Measurements from ENCODE around the gene ANKRD33B. TPM values are rescaled to one million over a fixed set of nuclear protein-coding genes. Genes with fewer than 3 reads are reported as not detected.
A peak's percentile ranks its signal among the peaks of the same experiment; 100 is the strongest.

ANKRD33B gene
- total RNA-seq, 6 donors from 2014 or later = 3.1 to 10.5 (median 7.9) TPM

DNA sequence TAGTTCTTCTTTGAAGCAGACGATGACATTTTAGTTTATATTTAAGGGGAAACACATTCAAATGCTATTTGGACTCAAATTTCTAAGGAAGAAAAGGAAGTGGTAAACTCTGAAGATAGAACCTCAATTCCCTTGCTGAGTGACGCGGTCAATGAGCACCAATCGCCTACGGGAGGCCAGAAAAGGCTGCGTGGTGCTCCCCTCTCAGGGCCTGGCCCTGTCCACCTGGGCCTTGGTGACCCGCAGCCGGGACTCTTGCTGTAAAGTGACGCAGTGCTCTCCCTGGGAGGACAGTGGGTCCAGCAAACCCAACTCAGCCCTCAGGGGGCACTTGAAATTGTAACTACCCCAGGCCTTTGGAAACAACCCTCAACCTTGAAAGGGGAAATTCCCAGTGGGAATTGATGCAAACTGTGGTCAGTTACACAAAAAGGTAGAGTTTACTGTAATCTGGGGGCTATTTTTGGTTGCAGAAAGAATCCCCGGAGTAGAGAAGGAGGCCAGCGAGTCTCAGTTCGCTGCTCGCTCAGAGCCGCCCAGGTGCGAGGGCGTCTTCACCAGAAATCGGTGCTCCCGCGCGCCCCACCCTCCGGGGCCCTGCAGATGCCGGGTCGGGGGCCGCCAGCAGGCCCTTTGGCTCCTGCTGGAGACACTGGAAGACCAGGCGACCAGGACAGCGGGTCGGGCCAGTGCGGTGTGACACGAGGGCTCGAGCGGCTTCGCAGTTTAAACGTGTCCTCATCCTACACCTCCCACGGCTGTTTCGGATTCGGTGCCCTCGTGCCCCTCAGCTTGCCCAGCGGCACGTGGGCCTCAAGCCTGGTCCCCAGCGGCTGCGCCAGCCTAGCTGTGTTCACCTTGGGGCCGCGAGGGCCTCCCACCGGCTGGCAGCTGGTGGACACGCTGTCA is 1.4 kb upstream of the ANKRD33B start:
- ATAC-seq (ENCODE audit: low FRiP score in 2 of 2) = no peak
- H3K36me3 ChIP-seq = no peaks in the 10 kb centered on the region
- WGBS, 2 donors = 59 to 62% methylated on average over 34 to 44 of the region's 45 CpGs
- peak in 1 of 2 donors; percentile 82 for DNase-seq
- H3K27ac ChIP-seq = no peak overlapping the region
- no peaks in the 10 kb centered on the region for H3K9me3 ChIP-seq
- H3K4me1 ChIP-seq = peaks cover 16 to 44% (median 26%) of the 10 kb centered on the region in 4 donors
- TF ChIP-seq POLR2A (IDR thresholded peaks at IDR 0.05) (no peak), EP300 (IDR thresholded peaks at IDR 0.05) (no peak), POLR2AphosphoS5 (IDR thresholded peaks at IDR 0.05) (no peak)
- TF ChIP-seq, protein P1, sequence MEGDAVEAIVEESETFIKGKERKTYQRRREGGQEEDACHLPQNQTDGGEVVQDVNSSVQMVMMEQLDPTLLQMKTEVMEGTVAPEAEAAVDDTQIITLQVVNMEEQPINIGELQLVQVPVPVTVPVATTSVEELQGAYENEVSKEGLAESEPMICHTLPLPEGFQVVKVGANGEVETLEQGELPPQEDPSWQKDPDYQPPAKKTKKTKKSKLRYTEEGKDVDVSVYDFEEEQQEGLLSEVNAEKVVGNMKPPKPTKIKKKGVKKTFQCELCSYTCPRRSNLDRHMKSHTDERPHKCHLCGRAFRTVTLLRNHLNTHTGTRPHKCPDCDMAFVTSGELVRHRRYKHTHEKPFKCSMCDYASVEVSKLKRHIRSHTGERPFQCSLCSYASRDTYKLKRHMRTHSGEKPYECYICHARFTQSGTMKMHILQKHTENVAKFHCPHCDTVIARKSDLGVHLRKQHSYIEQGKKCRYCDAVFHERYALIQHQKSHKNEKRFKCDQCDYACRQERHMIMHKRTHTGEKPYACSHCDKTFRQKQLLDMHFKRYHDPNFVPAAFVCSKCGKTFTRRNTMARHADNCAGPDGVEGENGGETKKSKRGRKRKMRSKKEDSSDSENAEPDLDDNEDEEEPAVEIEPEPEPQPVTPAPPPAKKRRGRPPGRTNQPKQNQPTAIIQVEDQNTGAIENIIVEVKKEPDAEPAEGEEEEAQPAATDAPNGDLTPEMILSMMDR (IDR thresholded peaks at IDR 0.05) = no peak
- H3K27me3 ChIP-seq = peaks cover 0 to 20% (median 2%) of the 10 kb centered on the region in 4 donors
- H3K4me3 ChIP-seq = peak overlapping the region in 3 of 4 donors; percentile 65 to 72 (median 66)

DNA sequence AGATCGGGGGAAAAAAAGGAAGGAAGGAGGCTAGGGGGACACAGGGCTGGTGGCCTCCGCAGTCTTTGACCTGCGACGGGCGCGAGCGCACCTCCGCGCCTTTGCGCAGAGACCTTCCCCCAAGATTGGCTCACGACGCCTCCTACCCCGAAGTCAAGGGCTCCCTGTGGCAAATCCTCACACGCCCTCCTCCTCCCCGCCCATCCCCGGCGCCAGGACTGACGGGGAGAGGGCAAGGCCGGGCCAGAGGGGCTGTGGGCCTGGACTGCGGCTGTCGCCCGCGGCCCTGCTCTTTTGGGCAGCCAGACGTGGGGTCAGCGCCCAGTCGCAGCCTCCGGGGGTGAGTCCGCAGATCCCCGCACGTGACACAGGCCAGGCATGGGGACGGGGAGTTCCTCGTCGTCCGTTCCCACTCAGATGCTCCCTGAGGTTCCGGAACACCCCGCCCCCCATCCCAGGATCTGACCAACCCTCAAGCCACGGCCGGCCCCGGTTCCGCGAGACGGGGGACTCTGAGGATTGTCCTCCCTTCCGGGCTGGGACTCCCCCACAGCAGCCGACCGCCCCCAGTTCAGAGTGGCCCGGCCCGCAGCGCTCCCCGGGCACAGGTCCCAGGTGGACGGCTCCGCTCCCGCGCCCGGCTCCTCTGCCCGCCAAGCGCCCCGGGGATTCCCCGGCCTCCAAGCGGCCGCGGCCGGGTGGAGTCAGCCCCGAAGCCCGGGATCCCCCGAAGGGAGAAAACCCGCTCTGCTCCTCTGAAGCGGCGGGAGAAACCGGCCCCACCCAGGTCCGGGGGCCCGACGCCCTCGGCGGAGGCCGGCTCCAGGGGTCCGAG is 543 bp upstream of the ANKRD33B start:
- peaks cover 16 to 44% (median 26%) of the 10 kb centered on the region in 4 donors for H3K4me1 ChIP-seq
- H3K9me3 ChIP-seq = no peaks in the 10 kb centered on the region
- DNase-seq (peak; percentile 55 to 91), ATAC-seq (ENCODE audit: low FRiP score in 2 of 2) (peak; percentile 47 to 61)
- peaks cover 0 to 20% (median 2%) of the 10 kb centered on the region in 4 donors for H3K27me3 ChIP-seq
- WGBS, 2 donors = 12 to 15% methylated on average over 11 to 39 of the region's 76 CpGs
- TF ChIP-seq EP300 (IDR thresholded peaks at IDR 0.05) = peak in 1 of 4 donors; percentile 1
- TF ChIP-seq POLR2A (IDR thresholded peaks at IDR 0.05) = peak in 1 of 4 donors; percentile 6
- peak; percentile 19 to 28 for TF ChIP-seq POLR2AphosphoS5 (IDR thresholded peaks at IDR 0.05)
- TF ChIP-seq, protein P1 (IDR thresholded peaks at IDR 0.05) = peak in 1 of 6 experiments; percentile 11
- H3K36me3 ChIP-seq = no peaks in the 10 kb centered on the region
- H3K4me3 ChIP-seq = peak overlapping the region; percentile 60 to 72 (median 66)
- H3K27ac ChIP-seq = peak overlapping the region; percentile 68 to 90 (median 80)

DNA sequence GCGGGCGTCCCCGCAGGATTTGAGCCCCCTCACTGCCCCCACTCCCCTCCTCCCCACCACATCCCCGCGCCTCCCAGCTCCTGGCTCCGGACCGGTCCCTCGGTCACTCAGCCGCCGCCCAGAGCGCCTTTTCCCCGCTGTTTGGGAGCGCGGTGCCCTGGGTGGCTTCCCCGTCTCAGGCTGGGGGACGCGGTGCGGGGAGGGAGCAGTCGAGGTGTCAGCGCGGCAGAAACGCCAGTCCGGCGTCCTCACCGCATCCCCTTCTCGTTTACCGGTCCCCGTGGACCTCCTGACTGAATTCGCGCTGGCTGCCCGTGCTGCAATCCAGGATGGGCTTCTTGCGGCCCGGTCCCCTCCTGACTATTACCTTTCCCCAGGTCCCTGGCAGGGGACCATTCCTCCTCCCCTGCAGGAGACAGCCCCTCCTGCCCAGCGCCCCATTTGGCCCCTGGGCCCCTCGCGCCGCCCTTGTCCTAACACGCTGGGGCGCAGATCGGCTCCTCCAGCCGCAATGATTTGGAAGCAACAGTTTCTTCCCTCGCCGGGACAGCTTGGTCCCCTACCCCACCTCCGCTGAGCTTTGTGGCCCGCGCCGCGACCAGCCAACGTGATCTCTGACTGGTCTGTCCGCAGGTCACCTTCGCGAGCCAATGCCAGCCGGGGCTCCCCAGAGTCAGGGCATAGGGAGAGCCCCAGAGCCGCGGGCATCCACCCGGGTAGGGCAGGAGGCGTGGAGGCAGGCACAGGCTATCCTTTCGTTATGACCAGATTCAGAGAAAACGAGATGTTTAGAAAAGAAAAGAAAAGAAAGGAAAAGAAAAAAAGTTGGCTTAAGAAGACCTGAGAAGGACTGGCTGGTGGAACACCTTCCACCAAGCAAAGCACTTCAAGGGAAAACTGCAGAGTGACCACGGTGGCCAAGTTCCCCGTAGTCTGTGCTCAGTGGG is 1.2 kb downstream of the ANKRD33B start:
- Histone ChIP-seq H3K27ac (peak overlapping the region in 3 of 4 donors; percentile 50 to 90 (median 61)), H3K4me3 (peak overlapping the region; percentile 34 to 72 (median 66)), H3K9me3 (no peaks in the 10 kb centered on the region), H3K27me3 (peaks cover 0 to 20% (median 2%) of the 10 kb centered on the region in 4 donors), H3K4me1 (peaks cover 16 to 44% (median 26%) of the 10 kb centered on the region in 4 donors), H3K36me3 (no peaks in the 10 kb centered on the region)
- DNase-seq = peak; percentile 47 to 88
- WGBS, 2 donors = 8 to 10% methylated on average over 28 to 40 of the region's 61 CpGs
- TF ChIP-seq, protein P1 (IDR thresholded peaks at IDR 0.05) = no peak
- no peak for TF ChIP-seq POLR2A (IDR thresholded peaks at IDR 0.05)
- no peak for TF ChIP-seq EP300 (IDR thresholded peaks at IDR 0.05)
- TF ChIP-seq POLR2AphosphoS5 (IDR thresholded peaks at IDR 0.05) = no peak
- ATAC-seq (ENCODE audit: low FRiP score in 2 of 2) = peak; percentile 14 to 42

All from upper lobe of left lung (tissue), 6 donors.